ENCODE measurements around the gene TTC28.
"Not testable (repeated sequence)": the region's sequence is repeated elsewhere in the genome, so short reads cannot be mapped to it uniquely, and the experiment has no call there.

The TTC28 gene

GRCh38 chr22:28115426-28115825 lies 564.2 kb downstream of the TTC28 start:
- no peak for FAIRE-seq
- no peak for DNase-seq (ENCODE audit: low spot score)

DNA sequence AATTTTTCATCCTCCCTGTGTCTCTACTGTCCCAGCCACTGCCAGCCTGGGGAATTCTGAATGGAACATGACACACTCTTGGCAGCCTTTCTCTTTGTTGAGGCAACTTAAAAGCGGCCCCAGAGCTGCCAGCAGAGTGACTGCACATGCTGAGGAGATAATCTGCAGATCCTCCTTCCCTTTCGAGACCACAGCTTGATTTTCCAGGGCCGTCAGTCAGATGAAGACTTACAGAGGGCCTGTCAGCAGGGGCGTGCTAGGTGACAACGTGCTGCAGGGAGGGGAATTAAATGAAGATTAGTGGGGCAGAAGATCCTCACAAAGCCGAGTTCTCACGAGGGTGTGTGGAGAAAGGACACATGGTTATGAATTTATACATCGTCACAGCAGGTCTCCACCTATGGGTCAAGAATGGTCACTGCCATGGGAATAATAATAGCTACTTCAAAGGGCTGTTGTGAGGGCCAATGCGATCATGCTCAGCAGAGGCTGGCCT lies 567.0 kb downstream of the TTC28 start:
- peak; percentile 64 for DNase-seq (ENCODE audit: low spot score)
- FAIRE-seq: peak; percentile 97

DNA sequence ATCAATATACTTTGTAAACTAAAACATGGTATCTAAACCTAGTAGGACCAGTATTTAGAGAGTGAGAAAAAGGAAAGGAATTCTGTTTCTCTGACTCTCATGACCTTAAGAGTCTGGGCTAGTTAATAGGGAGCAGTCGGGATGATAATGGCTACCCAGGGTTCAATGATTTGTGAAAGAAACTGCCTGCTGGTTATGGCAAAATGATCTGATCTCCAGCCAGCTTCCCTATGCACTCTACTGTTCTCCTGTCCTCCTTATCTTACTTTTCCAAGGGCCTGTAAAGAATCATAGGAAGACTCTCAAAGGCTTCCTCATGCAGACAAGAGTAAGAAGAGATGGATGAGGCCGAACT lies 567.5 kb downstream of the TTC28 start:
- DNase-seq (ENCODE audit: low spot score) (no peak), FAIRE-seq (no peak)

DNA sequence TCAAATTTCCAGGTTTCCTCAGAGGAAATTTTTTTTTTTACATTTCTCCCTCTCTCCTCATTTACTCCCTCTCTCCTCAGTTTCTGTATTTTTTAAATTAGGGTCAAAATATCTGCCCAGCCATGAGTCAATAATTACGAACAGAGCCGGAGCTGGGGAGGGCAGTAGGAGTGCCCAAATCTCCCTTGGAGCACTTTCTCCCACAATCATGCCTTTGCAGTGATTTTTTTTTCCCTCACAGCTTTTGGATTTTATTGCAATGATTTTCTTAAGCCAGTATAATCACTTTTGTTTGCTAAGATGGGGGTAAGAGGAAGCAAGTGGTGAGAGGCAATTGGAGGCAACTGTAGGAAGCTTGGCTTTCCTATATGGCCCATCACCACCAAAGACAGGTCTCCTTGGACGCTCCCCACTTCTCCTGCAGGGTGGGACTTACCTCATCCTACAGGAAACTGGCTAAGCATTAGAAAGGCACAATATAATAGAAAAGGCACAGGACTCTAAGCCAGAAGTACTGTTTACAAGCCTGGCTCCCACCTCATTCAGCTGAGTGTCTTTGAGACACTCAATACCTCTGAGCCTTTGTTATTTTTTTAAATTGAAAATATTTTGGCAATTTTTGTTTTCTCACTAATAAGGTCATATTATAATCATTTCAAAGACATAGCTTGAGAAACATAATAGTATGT lies 568.0 kb downstream of the TTC28 start:
- peak; percentile 27 for FAIRE-seq
- DNase-seq (ENCODE audit: low spot score): no peak

DNA sequence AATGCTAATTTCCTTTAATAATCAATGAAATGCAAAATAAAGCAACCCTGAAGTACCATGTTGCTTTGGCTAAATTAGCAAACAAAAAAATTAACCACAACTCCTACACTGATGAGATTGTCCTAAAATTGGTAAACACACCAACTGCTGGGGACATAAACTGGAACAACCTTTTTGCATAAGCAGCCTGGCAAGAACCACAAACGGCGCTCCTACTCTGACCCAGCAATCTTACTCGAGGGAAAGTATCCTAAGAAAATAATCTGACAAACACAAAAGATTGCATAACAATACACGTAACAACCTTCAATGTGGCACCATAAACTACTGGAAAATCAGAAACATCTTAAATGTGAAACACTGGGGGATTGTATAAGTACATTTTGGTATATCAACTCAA lies 570.8 kb downstream of the TTC28 start:
- DNase-seq (ENCODE audit: low spot score) (no peak), FAIRE-seq (peak; percentile 91)

- DNase-seq (ENCODE audit: low spot score) (no peak), FAIRE-seq (no peak)
These were observed 573.0 kb downstream of the TTC28 start for GRCh38 chr22:28106617-28107016.

GRCh38 chr22:28105988-28106387 lies 573.7 kb downstream of the TTC28 start:
- FAIRE-seq (no peak), DNase-seq (ENCODE audit: low spot score) (no peak)

GRCh38 chr22:28105413-28105812 lies 574.2 kb downstream of the TTC28 start:
- FAIRE-seq (no peak), DNase-seq (ENCODE audit: low spot score) (no peak)

GRCh38 chr22:28103596-28103995 lies 576.0 kb downstream of the TTC28 start:
- DNase-seq (ENCODE audit: low spot score) (no peak), FAIRE-seq (no peak)

- DNase-seq (ENCODE audit: low spot score) (no peak), FAIRE-seq (peak; percentile 46)
These were observed 577.4 kb downstream of the TTC28 start for GRCh38 chr22:28102151-28102812.

DNA sequence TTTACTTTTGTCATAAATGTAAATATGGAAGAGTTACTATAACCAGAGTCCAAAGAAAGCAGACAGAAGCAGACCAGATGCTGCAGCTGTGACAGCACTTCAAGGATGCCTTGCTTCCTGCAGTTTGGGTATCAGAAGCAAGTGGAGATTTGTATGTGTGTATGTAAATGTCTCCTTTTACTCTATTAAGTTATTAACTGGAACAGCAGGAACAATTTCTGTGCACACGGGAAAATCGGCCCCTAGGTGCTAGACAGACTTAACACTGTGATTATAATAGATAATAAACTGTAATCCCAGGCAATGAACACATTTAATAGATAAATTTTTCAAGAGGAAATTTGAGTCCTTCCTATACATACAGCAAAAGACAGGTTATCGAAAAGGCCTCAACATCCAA lies 582.0 kb downstream of the TTC28 start:
- FAIRE-seq (peak; percentile 9), DNase-seq (ENCODE audit: low spot score) (no peak)

- no peak for FAIRE-seq
- DNase-seq (ENCODE audit: low spot score): no peak
These were observed 583.5 kb downstream of the TTC28 start for GRCh38 chr22:28096161-28096560.

GRCh38 chr22:28095316-28096095 lies 584.1 kb downstream of the TTC28 start:
- FAIRE-seq (no peak), DNase-seq (ENCODE audit: low spot score) (no peak)

DNA sequence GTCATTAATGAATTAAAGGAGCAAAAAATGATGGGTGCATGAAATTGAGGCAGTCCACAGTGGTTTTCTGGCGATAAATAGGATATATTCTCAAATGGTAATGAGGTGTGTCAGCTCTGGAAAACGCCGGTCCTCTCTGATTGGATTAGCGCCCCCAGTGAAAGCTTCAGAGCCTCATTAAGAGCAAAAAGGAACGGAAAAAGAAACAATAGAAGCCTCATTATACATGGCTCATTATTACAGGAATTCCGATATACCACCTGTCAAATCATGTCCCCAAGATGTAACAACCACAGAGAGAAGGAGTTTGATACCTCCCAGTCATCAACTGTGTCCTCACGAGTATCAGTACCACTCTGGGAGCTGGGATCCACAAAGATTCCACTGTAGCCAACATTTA lies 584.9 kb downstream of the TTC28 start:
- peak; percentile 59 for FAIRE-seq
- DNase-seq (ENCODE audit: low spot score): no peak

GRCh38 chr22:28093711-28094110 lies 585.9 kb downstream of the TTC28 start:
- FAIRE-seq: no peak
- no peak for DNase-seq (ENCODE audit: low spot score)

DNA sequence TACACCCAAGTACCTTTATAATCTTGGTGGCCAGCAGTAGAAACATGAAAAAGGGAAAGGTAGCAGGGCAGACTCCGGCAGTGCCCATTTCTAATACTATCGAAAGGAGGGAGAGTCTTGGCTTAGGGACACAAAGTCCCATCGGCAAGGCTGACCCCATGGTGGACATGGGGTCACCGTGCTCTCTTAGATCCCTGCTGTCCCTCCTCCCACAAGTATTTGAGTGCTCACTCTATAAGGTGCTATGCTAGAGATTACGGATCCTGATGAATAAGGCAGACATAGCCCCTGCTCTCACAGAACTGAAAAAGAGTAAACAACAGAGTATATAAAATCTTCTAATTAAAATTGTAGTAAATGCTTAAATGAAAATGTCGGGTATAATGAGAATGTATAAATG lies 588.2 kb downstream of the TTC28 start:
- FAIRE-seq (no peak), DNase-seq (ENCODE audit: low spot score) (no peak)

- FAIRE-seq; DNase-seq (ENCODE audit: low spot score): not testable (repeated sequence)
These were observed 590.1 kb downstream of the TTC28 start for GRCh38 chr22:28089541-28089940.

GRCh38 chr22:28077166-28077565 lies 602.5 kb downstream of the TTC28 start:
- FAIRE-seq: peak; percentile 86
- DNase-seq (ENCODE audit: low spot score): no peak

- DNase-seq (ENCODE audit: low spot score): peak; percentile 88
- peak; percentile 85 for FAIRE-seq
These were observed 604.2 kb downstream of the TTC28 start for GRCh38 chr22:28075358-28075981.

DNA sequence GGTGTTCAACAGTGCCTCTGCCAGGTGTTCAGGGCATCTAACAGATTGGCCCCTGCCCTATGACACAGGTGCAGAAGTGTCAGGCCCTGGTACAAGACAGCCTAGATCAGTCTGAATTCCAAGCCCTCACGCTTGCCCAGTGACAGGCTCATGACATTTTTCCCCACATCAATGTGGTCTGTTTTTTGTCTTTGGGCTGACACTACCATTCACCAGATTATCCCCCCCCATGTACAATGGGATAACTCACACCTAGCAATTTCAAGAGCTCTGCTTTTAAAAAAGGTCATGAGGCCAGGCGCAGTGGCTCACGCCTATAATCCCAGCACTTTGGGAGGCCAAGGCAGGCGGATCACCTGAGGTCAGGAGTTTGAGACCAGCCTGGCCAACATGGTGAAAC lies 605.1 kb downstream of the TTC28 start:
- DNase-seq (ENCODE audit: low spot score) (no peak), FAIRE-seq (no peak)

DNA sequence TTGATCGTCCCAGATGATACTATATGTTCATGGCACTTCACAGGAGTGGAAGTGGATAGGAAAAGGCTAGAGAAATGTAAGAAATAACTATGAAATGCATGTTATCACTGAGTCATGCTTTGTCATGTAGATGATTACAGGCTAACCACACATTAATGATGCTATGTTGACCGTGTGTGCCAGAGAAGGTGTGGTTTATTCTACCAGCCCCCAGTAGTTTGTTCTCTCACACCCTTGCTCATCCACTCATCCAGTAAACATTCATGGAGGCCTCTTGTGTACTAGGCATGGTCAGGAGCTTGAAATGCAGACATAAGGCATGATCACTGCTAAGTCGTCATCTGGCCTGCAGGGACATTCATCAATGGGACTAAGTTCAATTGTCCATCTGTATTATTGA lies 607.6 kb downstream of the TTC28 start:
- no peak for DNase-seq (ENCODE audit: low spot score)

GRCh38 chr22:28068826-28069225 lies 610.8 kb downstream of the TTC28 start:
- FAIRE-seq (no peak), DNase-seq (ENCODE audit: low spot score) (no peak)

More for the DNA sequence above, 607.6 kb downstream of the TTC28 start:
- FAIRE-seq: peak; percentile 97
